OCI-LY7 (cell line): Measurements from ENCODE around the gene ANKZF1. TPM values are rescaled to one million over a fixed set of nuclear protein-coding genes. Genes with fewer than 3 reads are reported as not detected.

Experiments
- BruUV-seq: library from RNA; stranded (reverse); fragments of 400-500 nt; replicated peaks from 2 replicates; lab custom pipeline; 2021; lab: Mats Ljungman, UMichigan
- CTCF ChIA-PET: fragments of 300-600 bp; sonication (Branson Sonifier 250); formaldehyde crosslinking; loops from one replicate; lab custom pipeline; 2022; ENCODE audit warnings: antibody characterized with exemption; ENCODE audit not compliant: unreplicated experiment; lab: Charles Lee
- POLR2A ChIA-PET: fragments of 300-600 bp; sonication (Branson Sonifier 250); formaldehyde crosslinking; loops from one replicate; lab custom pipeline; 2022; ENCODE audit warnings: antibody characterized with exemption; lab: Charles Lee
- DNase-seq: peaks from one replicate; pipeline ENCODE4 v3.0.0-alpha.2; 2015; ENCODE audit warnings: low spot score
- H2AFZ ChIP-seq: fragments of 200-600 bp; sonication (generic), shearing (Covaris generic); 2 replicates; pipeline ENCODE4 v1.6.1; 2014; ENCODE audit warnings: mild to moderate bottlenecking, antibody characterized with exemption, low read length, moderate library complexity
- H3K27ac ChIP-seq: fragments of 200-600 bp; sonication (generic); 2 replicates; pipeline ENCODE4 v1.5.1; 2014; ENCODE audit warnings: mixed run types, low read depth, mild to moderate bottlenecking, moderate library complexity, low read length, inconsistent platforms; ENCODE audit not compliant: poor library complexity, severe bottlenecking
- H3K36me3 ChIP-seq: fragments of 200-600 bp; sonication (generic); 2 replicates; pipeline ENCODE4 v1.6.1; 2014; ENCODE audit warnings: mild to moderate bottlenecking, antibody characterized with exemption, low read length, moderate library complexity, mixed read lengths; ENCODE audit not compliant: insufficient read depth
- H3K4me1 ChIP-seq: fragments of 200-600 bp; sonication (generic); 2 replicates; pipeline ENCODE4 v1.5.1; 2014; ENCODE audit warnings: mild to moderate bottlenecking, low read length; ENCODE audit not compliant: insufficient read depth, poor library complexity, severe bottlenecking
- H3K4me2 ChIP-seq: fragments of 200-600 bp; sonication (generic); 2 replicates; pipeline ENCODE4 v1.6.1; 2014; ENCODE audit warnings: mild to moderate bottlenecking, low read length
- H3K4me3 ChIP-seq: fragments of 200-600 bp; sonication (generic); 2 replicates; pipeline ENCODE4 v1.5.1; 2014; ENCODE audit warnings: mild to moderate bottlenecking, low read depth, low read length; ENCODE audit not compliant: poor library complexity, severe bottlenecking
- H3K79me2 ChIP-seq: fragments of 200-600 bp; sonication (generic); 2 replicates; pipeline ENCODE4 v1.6.1; 2016; ENCODE audit warnings: low read depth, mild to moderate bottlenecking, low read length, moderate library complexity, mixed read lengths; ENCODE audit not compliant: insufficient read depth
- H3K9me2 ChIP-seq: fragments of 200-600 bp; sonication (generic); 2 replicates; pipeline ENCODE4 v1.6.1; 2016; ENCODE audit warnings: mild to moderate bottlenecking, low read length, mixed read lengths; ENCODE audit not compliant: insufficient read depth
- H3K9me3 ChIP-seq: fragments of 200-600 bp; sonication (generic); 2 replicates; pipeline ENCODE4 v1.6.1; 2014; ENCODE audit warnings: mild to moderate bottlenecking, mixed run types, low read length, mixed read lengths
- H4K20me1 ChIP-seq: fragments of 200-600 bp; sonication (generic); 2 replicates; pipeline ENCODE4 v1.6.1; 2014; ENCODE audit warnings: mild to moderate bottlenecking, antibody characterized with exemption, low read length, moderate library complexity, mixed read lengths; ENCODE audit not compliant: insufficient read depth
- EZH2phosphoT487 ChIP-seq: fragments of 200-600 bp; sonication (generic); IDR thresholded peaks from 2 replicates; pipeline ENCODE4 v1.6.1; 2018; ENCODE audit warnings: low read depth, borderline replicate concordance, mild to moderate bottlenecking, mixed run types, antibody characterized with exemption, low read length, moderate library complexity, mixed read lengths
- intact Hi-C: fragments of 100-400 bp; cut with micrococcal nuclease; formaldehyde crosslinking; loops from one replicate; pipeline ENCODE4 v1.10.0; 2022; ENCODE audit not compliant: unreplicated experiment
- total RNA-seq, 2 experiments: library from RNA; depleted of rRNA in 1 of 2; stranded (reverse); fragments of >200 nt in 1 of 2; shearing (Covaris generic) in 1 of 2; gene quantifications; 2 replicates each; pipeline ENCODE4 v1.2.3, GENCODE V29; 2014 to 2022
- TF ChIP-seq, protein P1 (sequence below): fragments of 200-600 bp; sonication (generic); conservative IDR thresholded peaks from 2 replicates; pipeline ENCODE4 v1.5.1; 2014; ENCODE audit warnings: mild to moderate bottlenecking, antibody characterized with exemption, low read length, moderate library complexity, mixed read lengths

The ANKZF1 gene
- total RNA-seq, 2 experiments from 2014 or later, result 57.8 to 82.4 TPM

DNA sequence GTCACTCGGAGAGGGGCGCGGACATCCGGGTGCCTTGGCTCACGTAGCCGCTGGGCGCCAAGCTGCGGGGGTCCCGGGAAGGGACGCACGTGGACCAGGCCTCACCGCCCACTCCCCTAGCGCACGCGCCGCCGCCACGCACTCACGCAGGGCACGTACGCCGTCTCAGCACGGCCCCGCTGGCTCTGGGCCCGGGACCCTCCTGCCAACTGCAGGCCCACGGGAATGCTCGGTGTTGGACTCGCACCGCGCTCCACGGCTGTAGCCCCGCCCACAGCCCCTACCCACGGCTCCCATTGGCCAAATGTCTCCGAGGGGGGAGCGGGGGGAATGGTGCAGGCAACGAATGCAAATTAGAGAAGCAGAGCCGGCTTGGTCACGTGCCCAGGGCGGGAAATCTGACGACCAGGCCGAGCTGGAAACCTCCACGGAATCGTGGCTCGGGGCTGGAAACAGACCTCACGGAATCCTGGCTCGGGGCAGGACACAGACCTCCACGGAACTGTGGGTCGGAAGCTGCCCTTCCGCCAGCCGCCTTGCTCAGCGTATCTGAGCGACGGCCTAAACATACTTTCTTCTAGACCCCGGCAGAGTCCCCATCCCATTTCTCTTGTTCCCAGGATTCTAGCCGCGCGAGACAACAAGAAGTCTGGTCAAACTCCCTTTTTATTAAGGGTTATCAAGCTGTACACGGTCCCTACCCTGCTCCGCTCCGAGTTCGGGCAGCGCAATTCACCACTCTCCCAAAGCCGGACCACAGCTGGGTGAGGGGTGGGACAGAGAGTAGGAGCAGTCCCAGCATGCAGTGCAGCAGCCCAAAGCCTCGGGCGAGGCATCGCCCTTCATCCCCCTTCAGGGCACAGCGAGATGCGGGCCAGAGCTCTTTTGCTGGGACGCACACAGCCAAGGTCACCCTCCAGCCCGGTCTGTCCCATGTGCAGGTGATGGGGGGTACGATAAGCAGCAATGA, 10.6 kb upstream of the ANKZF1 start, which contains the start of gene ABCB6:
TSS of gene ABCB6 (minus strand) at position 227 of the 970 bp plus-strand sequence. CDS start 285 bp downstream, outside the sequence.
- no peaks in the 10 kb centered on the region for H3K79me2 ChIP-seq
- H3K9me3 ChIP-seq, result no peaks in the 10 kb centered on the region
- H3K4me1 ChIP-seq, result peaks cover 10% of the 10 kb centered on the region
- H3K36me3 ChIP-seq, result peaks cover 45% of the 10 kb centered on the region
- H3K4me3 ChIP-seq, result no peak within 1 kb of the TSS
- intact Hi-C loops, result no loop called here
- no peak for DNase-seq
- BruUV-seq, result TSS peak; percentile 49
- ChIA-PET CTCF (interaction anchor here (0.5 kb wide), 1 partner anchor 11 kb away, joined by 5 read pairs; the partner anchor contains the start of genes ANKZF1 and ATG9A), POLR2A (no interaction called here)
- no peaks in the 10 kb centered on the region for H4K20me1 ChIP-seq
- no peak within 1 kb of the TSS for H3K27ac ChIP-seq
- H3K4me2 ChIP-seq, result peak within 1 kb of the TSS; percentile 56; the same call in 1 of the 2 replicates
- TF ChIP-seq, protein P1, sequence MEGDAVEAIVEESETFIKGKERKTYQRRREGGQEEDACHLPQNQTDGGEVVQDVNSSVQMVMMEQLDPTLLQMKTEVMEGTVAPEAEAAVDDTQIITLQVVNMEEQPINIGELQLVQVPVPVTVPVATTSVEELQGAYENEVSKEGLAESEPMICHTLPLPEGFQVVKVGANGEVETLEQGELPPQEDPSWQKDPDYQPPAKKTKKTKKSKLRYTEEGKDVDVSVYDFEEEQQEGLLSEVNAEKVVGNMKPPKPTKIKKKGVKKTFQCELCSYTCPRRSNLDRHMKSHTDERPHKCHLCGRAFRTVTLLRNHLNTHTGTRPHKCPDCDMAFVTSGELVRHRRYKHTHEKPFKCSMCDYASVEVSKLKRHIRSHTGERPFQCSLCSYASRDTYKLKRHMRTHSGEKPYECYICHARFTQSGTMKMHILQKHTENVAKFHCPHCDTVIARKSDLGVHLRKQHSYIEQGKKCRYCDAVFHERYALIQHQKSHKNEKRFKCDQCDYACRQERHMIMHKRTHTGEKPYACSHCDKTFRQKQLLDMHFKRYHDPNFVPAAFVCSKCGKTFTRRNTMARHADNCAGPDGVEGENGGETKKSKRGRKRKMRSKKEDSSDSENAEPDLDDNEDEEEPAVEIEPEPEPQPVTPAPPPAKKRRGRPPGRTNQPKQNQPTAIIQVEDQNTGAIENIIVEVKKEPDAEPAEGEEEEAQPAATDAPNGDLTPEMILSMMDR, result no peak
- no peak for TF ChIP-seq EZH2phosphoT487
- no peaks in the 10 kb centered on the region for H3K9me2 ChIP-seq
- H2AFZ ChIP-seq, result no peak within 1 kb of the TSS

DNA sequence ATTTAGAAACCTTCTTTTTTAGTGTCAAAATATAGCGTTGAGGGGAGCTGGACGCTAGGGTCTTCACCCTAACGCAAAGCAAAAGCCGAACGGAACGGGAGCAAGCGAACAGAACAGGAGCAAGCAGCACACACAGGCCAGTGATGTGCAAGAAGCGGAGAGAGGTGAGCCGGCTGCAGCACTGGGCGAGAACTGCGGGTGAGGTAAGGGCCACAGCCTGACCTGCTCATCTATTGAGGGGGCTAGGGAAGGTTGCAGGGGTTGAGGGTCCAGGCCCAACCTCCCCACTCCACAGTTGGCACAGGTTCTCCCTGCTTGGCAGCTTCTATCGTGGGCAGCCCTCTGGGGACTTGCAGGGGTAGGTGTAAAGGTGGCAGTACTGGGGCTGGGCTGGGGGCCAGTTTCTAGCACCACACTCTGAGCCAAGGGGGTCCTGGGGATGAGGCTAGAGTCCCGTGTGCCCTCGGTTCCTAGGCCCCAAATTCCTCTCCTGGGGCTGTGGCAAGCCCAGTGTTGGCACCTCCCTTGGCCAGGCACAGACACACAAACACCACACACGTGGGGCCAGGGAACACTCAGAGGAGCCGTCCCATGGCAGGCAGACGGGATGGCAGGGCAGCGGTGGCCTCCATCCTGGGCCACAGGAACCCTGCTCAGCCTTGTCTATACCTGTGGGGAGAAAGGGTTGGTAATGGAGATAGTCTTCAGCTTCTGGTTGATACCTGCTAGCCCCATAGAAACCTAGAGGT, 9.6 kb upstream of the ANKZF1 start:
- intact Hi-C loops, result no loop called here
- Histone ChIP-seq H4K20me1 (no peaks in the 10 kb centered on the region), H3K27ac (no peak overlapping the region), H3K4me2 (no peak overlapping the region), H3K4me3 (no peak overlapping the region), H3K9me3 (no peaks in the 10 kb centered on the region), H3K4me1 (peaks cover 10% of the 10 kb centered on the region), H3K36me3 (peaks cover 48% of the 10 kb centered on the region), H3K79me2 (no peaks in the 10 kb centered on the region), H3K9me2 (no peaks in the 10 kb centered on the region), H2AFZ (no peak overlapping the region)
- ChIA-PET CTCF (no interaction called here), POLR2A (no interaction called here)
- TF ChIP-seq EZH2phosphoT487, result no peak
- no peak for DNase-seq
- BruUV-seq, result no TSS peak
